ENCODE results near the gene DMXL2. TPM values are rescaled to one million over a fixed set of nuclear protein-coding genes. Genes with fewer than 3 reads are reported as not detected.
A peak's percentile ranks its signal among the peaks of the same experiment; 100 is the strongest.

DMXL2 gene
- total and polyA plus RNA-seq, 5 donors from 2014 or later = 0.15 to 1.4 TPM; not detected in 3

DNA sequence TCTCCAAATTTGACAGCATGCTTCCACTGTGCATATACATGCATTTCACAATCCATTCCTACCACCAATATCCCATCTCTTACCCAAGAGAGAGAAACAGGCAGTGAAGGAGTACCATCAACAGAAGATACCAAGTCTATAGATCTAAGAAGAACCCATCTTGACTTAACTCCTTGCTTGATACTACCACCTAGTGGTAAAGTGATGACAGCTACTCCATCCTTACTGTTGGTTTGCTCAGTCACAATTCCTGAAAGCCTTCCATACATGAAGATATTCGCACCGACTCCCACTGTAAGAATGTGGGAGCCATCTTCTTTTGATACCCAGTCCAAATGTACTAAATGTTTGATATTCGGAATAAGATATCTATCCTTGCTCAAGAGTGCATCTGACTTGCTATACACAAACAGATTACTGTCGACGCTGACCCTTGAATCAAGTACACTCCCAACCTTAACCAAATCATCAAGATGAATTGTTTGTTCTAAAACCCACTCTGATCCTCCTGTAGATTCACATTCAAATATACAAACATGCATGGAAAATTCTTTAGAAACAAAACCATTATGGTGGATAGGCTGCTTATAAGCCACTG is 123.1 kb downstream of the DMXL2 start:
- H3K27me3 Mint-ChIP-seq = no peaks in the 10 kb centered on the region
- Histone ChIP-seq H3K4me1 (ENCODE audit: control insufficient read depth, insufficient read depth, low read length, poor library complexity, severe bottlenecking) (no peaks in the 10 kb centered on the region), H3K36me3 (ENCODE audit: control insufficient read depth, insufficient read depth, low read length) (no peaks in the 10 kb centered on the region), H3K27ac (ENCODE audit: insufficient read depth, low read length, poor library complexity, severe bottlenecking) (no peak overlapping the region), H3K4me3 (ENCODE audit: low read depth, low read length) (no peak overlapping the region), H3K27me3 (ENCODE audit: control insufficient read depth, insufficient read depth, low read length) (no peaks in the 10 kb centered on the region), H3K9me3 (ENCODE audit: control insufficient read depth in 2 of 2, low read length in 2 of 2) (no peaks in the 10 kb centered on the region)
- no peaks in the 10 kb centered on the region for H3K4me1 Mint-ChIP-seq
- no peaks in the 10 kb centered on the region for H3K36me3 Mint-ChIP-seq
- DNase-seq (peak in 1 of 3 donors; percentile 30), ATAC-seq (ENCODE audit: low read depth in 2 of 2) (no peak)
- H3K27ac Mint-ChIP-seq = no peak overlapping the region
- no peak overlapping the region for H3K4me3 Mint-ChIP-seq
- no peaks in the 10 kb centered on the region for H3K9me3 Mint-ChIP-seq

DNA sequence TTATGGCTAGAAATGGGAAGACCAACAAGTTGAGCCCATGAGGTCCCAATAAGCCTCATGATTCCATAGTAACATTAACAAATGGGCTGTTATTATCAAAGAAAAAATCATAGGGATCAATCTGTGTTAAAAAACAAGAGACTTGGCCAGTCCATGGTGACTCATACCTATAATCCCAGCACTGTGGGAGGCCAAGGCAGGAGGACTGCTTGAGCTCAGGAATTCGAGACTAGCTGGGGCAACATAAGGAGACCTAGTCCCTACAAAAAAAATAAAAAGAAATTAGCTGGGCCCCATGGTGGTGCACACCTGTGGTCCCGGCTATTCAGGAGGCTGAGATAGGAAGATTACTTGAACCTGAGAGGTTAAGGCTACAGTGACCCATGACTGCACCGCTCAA is 124.8 kb downstream of the DMXL2 start:
- H3K36me3 Mint-ChIP-seq = no peaks in the 10 kb centered on the region
- ATAC-seq (ENCODE audit: low read depth in 2 of 2) (no peak), DNase-seq (no peak)
- Histone ChIP-seq H3K4me1 (ENCODE audit: control insufficient read depth, insufficient read depth, low read length, poor library complexity, severe bottlenecking) (no peaks in the 10 kb centered on the region), H3K27me3 (ENCODE audit: control insufficient read depth, insufficient read depth, low read length) (no peaks in the 10 kb centered on the region), H3K4me3 (ENCODE audit: low read depth, low read length) (no peak overlapping the region), H3K27ac (ENCODE audit: insufficient read depth, low read length, poor library complexity, severe bottlenecking) (no peak overlapping the region), H3K36me3 (ENCODE audit: control insufficient read depth, insufficient read depth, low read length) (no peaks in the 10 kb centered on the region), H3K9me3 (ENCODE audit: control insufficient read depth in 2 of 2, low read length in 2 of 2) (no peaks in the 10 kb centered on the region)
- H3K27me3 Mint-ChIP-seq = no peaks in the 10 kb centered on the region
- H3K9me3 Mint-ChIP-seq = no peaks in the 10 kb centered on the region
- no peak overlapping the region for H3K4me3 Mint-ChIP-seq
- no peak overlapping the region for H3K27ac Mint-ChIP-seq
- no peaks in the 10 kb centered on the region for H3K4me1 Mint-ChIP-seq

DNA sequence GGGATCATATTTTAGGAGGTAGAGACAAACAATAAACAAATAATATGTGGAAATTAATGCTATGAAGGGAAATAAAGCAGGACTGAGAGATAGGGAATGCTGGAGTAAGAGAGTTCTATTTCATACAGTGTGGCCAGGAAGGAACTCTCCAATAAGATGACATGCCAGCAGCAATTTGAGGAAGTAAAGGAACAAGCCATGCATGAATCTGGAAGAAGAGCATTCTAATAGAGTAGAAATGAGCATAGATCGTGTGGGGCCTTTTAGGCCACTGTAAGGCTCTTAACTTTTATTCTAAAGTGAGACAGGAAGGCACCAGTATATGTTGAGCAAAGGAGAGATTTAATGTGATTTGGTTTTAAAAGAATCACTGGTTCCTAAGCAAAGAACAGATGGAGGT is 126.3 kb downstream of the DMXL2 start:
- H3K36me3 ChIP-seq (ENCODE audit: control insufficient read depth, insufficient read depth, low read length) = no peaks in the 10 kb centered on the region
- H3K4me1 ChIP-seq (ENCODE audit: control insufficient read depth, insufficient read depth, low read length, poor library complexity, severe bottlenecking) = no peaks in the 10 kb centered on the region
- Mint-ChIP-seq H3K36me3 (no peaks in the 10 kb centered on the region), H3K4me1 (no peaks in the 10 kb centered on the region), H3K27me3 (peaks cover 4% of the 10 kb centered on the region), H3K9me3 (no peaks in the 10 kb centered on the region), H3K27ac (no peak overlapping the region), H3K4me3 (no peak overlapping the region)
- H3K27me3 ChIP-seq (ENCODE audit: control insufficient read depth, insufficient read depth, low read length) = no peaks in the 10 kb centered on the region
- no peak overlapping the region for H3K27ac ChIP-seq (ENCODE audit: insufficient read depth, low read length, poor library complexity, severe bottlenecking)
- no peaks in the 10 kb centered on the region for H3K9me3 ChIP-seq (ENCODE audit: control insufficient read depth in 2 of 2, low read length in 2 of 2)
- H3K4me3 ChIP-seq (ENCODE audit: low read depth, low read length) = no peak overlapping the region
- ATAC-seq (ENCODE audit: low read depth in 2 of 2) (no peak), DNase-seq (no peak)

DNA sequence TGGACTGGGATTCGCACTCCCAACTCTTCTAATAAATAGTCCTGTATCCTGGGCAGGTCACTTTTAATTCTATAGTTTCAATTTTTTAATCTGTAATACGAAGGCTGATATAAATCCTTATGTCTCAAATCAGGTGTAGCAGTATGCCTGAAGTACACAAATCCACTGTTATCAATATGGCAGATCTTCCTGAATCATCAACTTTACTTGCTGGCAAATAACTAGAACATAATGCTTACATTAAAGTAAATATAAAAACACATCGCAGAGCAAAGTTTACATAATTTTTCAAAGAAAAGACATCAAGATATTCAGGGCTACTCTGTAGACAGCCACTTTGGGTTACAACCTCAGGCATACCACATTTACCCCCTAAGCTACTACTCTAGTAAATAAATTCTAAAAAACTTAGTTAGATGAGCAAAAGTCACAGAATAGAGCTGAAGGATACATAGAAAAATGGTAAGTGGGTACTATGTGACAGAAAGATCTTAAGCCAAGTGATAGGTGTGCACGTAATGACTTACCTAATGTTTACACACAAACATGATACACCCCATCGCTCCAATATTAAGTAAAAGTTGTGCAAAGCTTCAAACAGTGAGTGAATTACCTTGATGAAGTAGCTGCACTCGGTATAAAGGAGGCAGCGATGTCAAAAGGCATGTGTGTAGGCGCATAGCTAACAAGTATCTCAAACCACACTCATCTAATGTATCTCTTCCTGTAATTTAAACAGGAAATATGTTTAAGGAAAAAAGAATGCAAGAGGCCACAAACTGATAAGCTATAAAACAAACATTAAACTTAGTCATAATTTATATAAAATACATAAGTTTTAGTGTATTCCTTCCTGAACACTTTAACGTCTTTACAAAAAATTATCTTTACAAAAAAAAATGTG is 127.9 kb downstream of the DMXL2 start:
- H3K4me3 ChIP-seq (ENCODE audit: low read depth, low read length) = no peak overlapping the region
- Mint-ChIP-seq H3K4me3 (no peak overlapping the region), H3K27ac (no peak overlapping the region), H3K9me3 (no peaks in the 10 kb centered on the region), H3K27me3 (peaks cover 4% of the 10 kb centered on the region), H3K36me3 (no peaks in the 10 kb centered on the region), H3K4me1 (no peaks in the 10 kb centered on the region)
- H3K4me1 ChIP-seq (ENCODE audit: control insufficient read depth, insufficient read depth, low read length, poor library complexity, severe bottlenecking) = no peaks in the 10 kb centered on the region
- no peaks in the 10 kb centered on the region for H3K9me3 ChIP-seq (ENCODE audit: control insufficient read depth in 2 of 2, low read length in 2 of 2)
- no peaks in the 10 kb centered on the region for H3K27me3 ChIP-seq (ENCODE audit: control insufficient read depth, insufficient read depth, low read length)
- no peaks in the 10 kb centered on the region for H3K36me3 ChIP-seq (ENCODE audit: control insufficient read depth, insufficient read depth, low read length)
- no peak overlapping the region for H3K27ac ChIP-seq (ENCODE audit: insufficient read depth, low read length, poor library complexity, severe bottlenecking)
- no peak for DNase-seq
- ATAC-seq (ENCODE audit: low read depth in 2 of 2) = no peak

DNA sequence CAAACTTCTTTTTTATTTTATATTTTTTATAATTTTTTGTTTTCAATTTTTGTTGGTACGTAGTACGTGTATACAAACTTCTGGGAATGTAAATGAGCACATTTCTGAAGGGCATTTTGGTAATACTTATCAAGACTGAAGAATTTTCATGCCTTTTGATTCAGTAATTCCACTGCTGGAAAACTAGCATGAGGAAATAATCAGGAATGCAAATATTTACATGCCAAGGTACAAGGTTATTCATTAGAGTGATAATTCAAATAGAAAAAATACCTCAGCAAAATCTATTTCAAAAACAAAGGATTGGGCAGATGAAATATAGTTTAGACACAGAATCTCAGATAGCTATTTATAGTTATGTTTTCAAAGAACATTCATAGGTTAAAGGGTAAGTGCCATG is 128.7 kb downstream of the DMXL2 start:
- Histone ChIP-seq H3K27me3 (ENCODE audit: control insufficient read depth, insufficient read depth, low read length) (no peaks in the 10 kb centered on the region), H3K9me3 (ENCODE audit: control insufficient read depth in 2 of 2, low read length in 2 of 2) (no peaks in the 10 kb centered on the region), H3K4me1 (ENCODE audit: control insufficient read depth, insufficient read depth, low read length, poor library complexity, severe bottlenecking) (no peaks in the 10 kb centered on the region), H3K27ac (ENCODE audit: insufficient read depth, low read length, poor library complexity, severe bottlenecking) (no peak overlapping the region), H3K36me3 (ENCODE audit: control insufficient read depth, insufficient read depth, low read length) (no peaks in the 10 kb centered on the region), H3K4me3 (ENCODE audit: low read depth, low read length) (no peak overlapping the region)
- no peak overlapping the region for H3K4me3 Mint-ChIP-seq
- ATAC-seq (ENCODE audit: low read depth in 2 of 2) (no peak), DNase-seq (no peak)
- no peaks in the 10 kb centered on the region for H3K36me3 Mint-ChIP-seq
- no peaks in the 10 kb centered on the region for H3K4me1 Mint-ChIP-seq
- H3K27me3 Mint-ChIP-seq = peaks cover 4% of the 10 kb centered on the region
- H3K9me3 Mint-ChIP-seq = no peaks in the 10 kb centered on the region
- H3K27ac Mint-ChIP-seq = no peak overlapping the region

DNA sequence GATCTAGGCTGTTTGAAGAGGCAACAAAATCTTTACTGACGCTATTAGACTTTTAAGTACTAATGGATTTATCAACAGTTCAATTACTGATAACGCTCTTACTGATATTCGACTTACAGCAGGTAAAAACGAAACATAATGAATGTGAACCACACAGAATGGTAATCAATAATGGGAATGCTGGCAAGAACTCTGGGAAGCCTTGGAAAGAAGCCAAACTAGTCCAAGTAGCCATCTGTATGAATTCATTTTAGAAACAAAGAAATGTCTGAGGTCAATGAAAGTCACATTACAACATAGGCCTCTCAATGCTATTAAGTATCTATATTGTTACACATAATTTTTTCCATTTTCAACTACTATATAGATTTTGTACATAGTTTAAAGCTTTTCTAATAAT is 130.0 kb downstream of the DMXL2 start:
- Histone ChIP-seq H3K27ac (ENCODE audit: insufficient read depth, low read length, poor library complexity, severe bottlenecking) (no peak overlapping the region), H3K27me3 (ENCODE audit: control insufficient read depth, insufficient read depth, low read length) (no peaks in the 10 kb centered on the region), H3K4me3 (ENCODE audit: low read depth, low read length) (no peak overlapping the region), H3K4me1 (ENCODE audit: control insufficient read depth, insufficient read depth, low read length, poor library complexity, severe bottlenecking) (no peaks in the 10 kb centered on the region), H3K36me3 (ENCODE audit: control insufficient read depth, insufficient read depth, low read length) (no peaks in the 10 kb centered on the region), H3K9me3 (ENCODE audit: control insufficient read depth in 2 of 2, low read length in 2 of 2) (no peaks in the 10 kb centered on the region)
- no peak for DNase-seq
- Mint-ChIP-seq H3K4me1 (no peaks in the 10 kb centered on the region), H3K36me3 (no peaks in the 10 kb centered on the region), H3K27me3 (peaks cover 4% of the 10 kb centered on the region), H3K27ac (no peak overlapping the region), H3K9me3 (peaks cover 0 to 4% (median 0%) of the 10 kb centered on the region in 7 donors), H3K4me3 (no peak overlapping the region)
- no peak for ATAC-seq (ENCODE audit: low read depth in 2 of 2)

DNA sequence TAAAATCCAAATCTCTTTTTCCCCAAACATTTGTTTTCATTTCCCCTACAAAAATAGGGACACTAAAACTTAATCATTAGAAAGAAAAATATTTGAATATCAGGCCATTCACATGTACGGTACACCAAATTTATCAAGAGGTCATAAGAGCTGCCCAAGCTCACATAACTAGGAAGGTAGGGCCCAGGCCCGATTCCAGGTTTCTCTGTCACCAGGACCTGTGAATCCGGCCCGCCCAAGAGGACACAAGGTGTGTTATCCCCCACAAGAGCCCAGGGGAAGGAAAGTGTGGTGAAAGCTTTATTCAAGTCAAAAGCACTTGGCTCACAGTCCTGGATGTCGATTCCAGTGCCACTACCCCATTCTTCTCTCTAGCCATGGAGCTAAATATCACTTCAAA is 130.6 kb downstream of the DMXL2 start:
- Mint-ChIP-seq H3K36me3 (no peaks in the 10 kb centered on the region), H3K4me1 (no peaks in the 10 kb centered on the region), H3K9me3 (peaks cover 0 to 4% (median 0%) of the 10 kb centered on the region in 7 donors), H3K4me3 (no peak overlapping the region), H3K27me3 (peaks cover 4% of the 10 kb centered on the region), H3K27ac (peak overlapping the region in 1 of 3 donors; percentile 34)
- DNase-seq = no peak
- ATAC-seq (ENCODE audit: low read depth in 2 of 2) = no peak
- no peaks in the 10 kb centered on the region for H3K36me3 ChIP-seq (ENCODE audit: control insufficient read depth, insufficient read depth, low read length)
- no peak overlapping the region for H3K27ac ChIP-seq (ENCODE audit: insufficient read depth, low read length, poor library complexity, severe bottlenecking)
- H3K4me3 ChIP-seq (ENCODE audit: low read depth, low read length) = no peak overlapping the region
- no peaks in the 10 kb centered on the region for H3K27me3 ChIP-seq (ENCODE audit: control insufficient read depth, insufficient read depth, low read length)
- no peaks in the 10 kb centered on the region for H3K4me1 ChIP-seq (ENCODE audit: control insufficient read depth, insufficient read depth, low read length, poor library complexity, severe bottlenecking)
- H3K9me3 ChIP-seq (ENCODE audit: control insufficient read depth in 2 of 2, low read length in 2 of 2) = no peaks in the 10 kb centered on the region

DNA sequence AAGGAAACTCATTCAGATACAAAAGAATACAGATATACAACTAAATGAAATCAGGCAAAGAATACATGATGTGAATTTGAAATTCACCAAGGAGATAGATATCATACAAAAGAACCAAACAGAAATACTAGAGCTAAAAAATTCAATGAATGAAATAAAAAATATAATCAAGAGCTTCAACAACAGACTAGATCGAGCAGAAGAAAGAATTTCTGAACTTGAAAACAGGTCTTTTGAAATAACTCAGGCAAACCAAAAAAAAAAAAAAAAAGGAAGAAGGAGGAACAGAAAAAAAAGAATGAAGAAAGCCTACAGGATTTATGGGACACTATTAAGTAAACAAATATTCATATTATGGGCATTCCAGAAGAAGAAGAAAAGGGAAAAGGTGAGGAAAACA is 137.8 kb downstream of the DMXL2 start:
- Histone ChIP-seq H3K4me1 (ENCODE audit: control insufficient read depth, insufficient read depth, low read length, poor library complexity, severe bottlenecking) (no peaks in the 10 kb centered on the region), H3K27ac (ENCODE audit: insufficient read depth, low read length, poor library complexity, severe bottlenecking) (no peak overlapping the region), H3K36me3 (ENCODE audit: control insufficient read depth, insufficient read depth, low read length) (no peaks in the 10 kb centered on the region), H3K27me3 (ENCODE audit: control insufficient read depth, insufficient read depth, low read length) (no peaks in the 10 kb centered on the region), H3K4me3 (ENCODE audit: low read depth, low read length) (no peak overlapping the region), H3K9me3 (ENCODE audit: control insufficient read depth in 2 of 2, low read length in 2 of 2) (peaks cover 8 to 28% of the 10 kb centered on the region in 2 experiments)
- no peaks in the 10 kb centered on the region for H3K4me1 Mint-ChIP-seq
- no peak for ATAC-seq (ENCODE audit: low read depth in 2 of 2)
- peaks cover 3 to 24% (median 8%) of the 10 kb centered on the region in 7 donors for H3K9me3 Mint-ChIP-seq
- H3K4me3 Mint-ChIP-seq = no peak overlapping the region
- H3K27ac Mint-ChIP-seq = no peak overlapping the region
- DNase-seq = no peak
- no peaks in the 10 kb centered on the region for H3K27me3 Mint-ChIP-seq
- no peaks in the 10 kb centered on the region for H3K36me3 Mint-ChIP-seq
